GM12891 (cell line): Measurements from ENCODE around the gene RP9.

Source experiments
- POLR2A ChIP-seq: IDR thresholded peaks from 2 replicates; pipeline ENCODE4 v1.6.1; 2011; ENCODE audit warnings: low read depth, low read length, control low read depth
- TAF1 ChIP-seq: IDR thresholded peaks from 2 replicates; pipeline ENCODE4 v1.6.1; 2011; ENCODE audit warnings: low read depth, low read length, control low read depth

DNA sequence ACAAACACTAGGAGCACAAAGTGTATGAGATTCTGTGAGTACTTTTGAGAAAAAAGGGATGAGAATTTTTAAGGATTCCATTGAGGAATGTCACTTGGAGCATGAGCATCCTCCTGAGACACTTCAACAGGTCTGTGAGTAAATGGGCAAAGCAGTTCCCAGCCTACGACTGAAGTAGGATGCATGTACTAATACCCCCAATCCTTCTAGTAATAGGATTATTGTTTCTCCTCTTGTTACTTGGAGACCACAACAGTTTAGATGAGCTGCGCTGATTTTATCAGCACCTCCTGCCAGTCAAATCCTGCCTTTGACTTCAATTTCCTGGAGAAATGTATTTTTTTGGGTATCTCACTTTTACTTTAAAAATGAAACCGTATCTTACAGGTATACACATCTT, 21.0 kb upstream of the RP9 start:
- TF ChIP-seq POLR2A: no peak
- no peak for TF ChIP-seq TAF1
